ENCODE measurements around the gene TBATA. TPM values are rescaled to one million over a fixed set of nuclear protein-coding genes. Genes with fewer than 3 reads are reported as not detected.
A peak's percentile ranks its signal among the peaks of the same experiment; 100 is the strongest.

TBATA gene
- total RNA-seq, 1 donor from 2014 or later, result not detected

GRCh38 chr10:70762441-70763175 lies 22.6 kb downstream of the TBATA start:
- no peak for DNase-seq (ENCODE audit: low read depth, low spot score)

- no peak for DNase-seq (ENCODE audit: low read depth, low spot score)
Measured at GRCh38 chr10:70761727-70762350, 23.3 kb downstream of the TBATA start.

- no peak for DNase-seq (ENCODE audit: low read depth, low spot score)
Measured at GRCh38 chr10:70761031-70761601, 24.1 kb downstream of the TBATA start.

- no peak for DNase-seq (ENCODE audit: low read depth, low spot score)
Measured at GRCh38 chr10:70760271-70760787, 24.8 kb downstream of the TBATA start.

GRCh38 chr10:70759781-70760180 lies 25.4 kb downstream of the TBATA start:
- DNase-seq (ENCODE audit: low read depth, low spot score), result no peak

- DNase-seq (ENCODE audit: low read depth, low spot score), result peak; percentile 11
Measured at GRCh38 chr10:70758757-70759514, 26.2 kb downstream of the TBATA start.

- no peak for DNase-seq (ENCODE audit: low read depth, low spot score)
Measured at GRCh38 chr10:70757856-70758255, 27.3 kb downstream of the TBATA start.

GRCh38 chr10:70756700-70757360 lies 28.3 kb downstream of the TBATA start:
- DNase-seq (ENCODE audit: low read depth, low spot score), result no peak

GRCh38 chr10:70753841-70754621 lies 31.1 kb downstream of the TBATA start:
- no peak for DNase-seq (ENCODE audit: low read depth, low spot score)

- DNase-seq (ENCODE audit: low read depth, low spot score), result no peak
Measured at GRCh38 chr10:70753026-70753663, 32.0 kb downstream of the TBATA start.

GRCh38 chr10:70752571-70752970 lies 32.6 kb downstream of the TBATA start:
- DNase-seq (ENCODE audit: low read depth, low spot score), result no peak

- no peak for DNase-seq (ENCODE audit: low read depth, low spot score)
Measured at GRCh38 chr10:70751991-70752390, 33.2 kb downstream of the TBATA start.

- no peak for DNase-seq (ENCODE audit: low read depth, low spot score)
Measured at GRCh38 chr10:70751356-70751755, 33.8 kb downstream of the TBATA start.

- no peak for DNase-seq (ENCODE audit: low read depth, low spot score)
Measured at GRCh38 chr10:70750156-70750703, 34.9 kb downstream of the TBATA start.

- no peak for DNase-seq (ENCODE audit: low read depth, low spot score)
Measured at GRCh38 chr10:70749756-70750155, 35.4 kb downstream of the TBATA start.

- DNase-seq (ENCODE audit: low read depth, low spot score), result no peak
Measured at GRCh38 chr10:70748801-70749573, 36.2 kb downstream of the TBATA start.

- no peak for DNase-seq (ENCODE audit: low read depth, low spot score)
Measured at GRCh38 chr10:70748305-70748704, 36.9 kb downstream of the TBATA start.

- DNase-seq (ENCODE audit: low read depth, low spot score), result no peak
Measured at GRCh38 chr10:70747192-70747965, 37.8 kb downstream of the TBATA start.

Data from pulmonary artery endothelial cell (primary cell).